HG03342 (cell line): ENCODE data around the gene SPNS2.

Experiments
- ATAC-seq: cut with Tn5 transposase; IDR thresholded peaks from one replicate; pipeline ENCODE4 v1.9.1; 2021; ENCODE audit warnings: mild to moderate bottlenecking, moderate library complexity; ENCODE audit not compliant: unreplicated experiment

The SPNS2 gene

GRCh38 chr17:4536742-4537411 is 38.2 kb downstream of the SPNS2 start:
- ATAC-seq = no peak

GRCh38 chr17:4537451-4538235 is 39.0 kb downstream of the SPNS2 start:
- no peak for ATAC-seq

- ATAC-seq = no peak
Observed at GRCh38 chr17:4538236-4539002, 39.7 kb downstream of the SPNS2 start.

GRCh38 chr17:4539025-4539424 is 40.3 kb downstream of the SPNS2 start:
- no peak for ATAC-seq

DNA sequence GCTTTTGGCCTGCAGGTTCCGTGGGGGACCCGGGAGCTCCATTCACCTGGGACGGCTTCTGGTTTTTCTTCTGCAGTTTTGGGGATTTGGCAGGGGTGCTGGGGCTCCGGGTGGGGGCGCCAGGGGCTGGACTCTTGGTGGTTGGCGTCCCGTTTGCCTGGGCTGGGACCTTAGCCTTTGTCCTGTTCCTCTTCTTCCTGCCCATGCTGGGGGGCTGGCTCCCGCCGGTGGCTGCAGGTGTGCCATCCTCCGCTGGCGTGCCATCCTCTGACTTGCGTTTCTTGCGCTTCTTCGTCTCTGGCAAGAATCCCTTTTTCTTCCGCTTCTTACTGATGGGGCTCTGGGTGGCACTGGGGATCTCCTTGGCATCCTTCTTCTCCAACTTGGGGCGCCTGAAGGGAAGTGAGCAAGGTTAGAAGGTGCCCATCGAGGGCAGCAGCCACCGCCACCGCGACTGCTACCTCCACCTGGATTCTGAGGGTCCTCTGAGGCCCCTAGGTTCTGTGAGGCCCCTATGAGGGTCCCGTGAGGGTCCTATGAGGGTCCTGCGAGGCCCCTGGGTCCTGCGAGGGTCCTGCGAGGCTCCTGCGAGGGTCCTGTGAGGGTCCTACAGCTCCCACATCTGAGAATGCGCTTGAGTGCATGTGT is 41.0 kb downstream of the SPNS2 start:
- no peak for ATAC-seq

DNA sequence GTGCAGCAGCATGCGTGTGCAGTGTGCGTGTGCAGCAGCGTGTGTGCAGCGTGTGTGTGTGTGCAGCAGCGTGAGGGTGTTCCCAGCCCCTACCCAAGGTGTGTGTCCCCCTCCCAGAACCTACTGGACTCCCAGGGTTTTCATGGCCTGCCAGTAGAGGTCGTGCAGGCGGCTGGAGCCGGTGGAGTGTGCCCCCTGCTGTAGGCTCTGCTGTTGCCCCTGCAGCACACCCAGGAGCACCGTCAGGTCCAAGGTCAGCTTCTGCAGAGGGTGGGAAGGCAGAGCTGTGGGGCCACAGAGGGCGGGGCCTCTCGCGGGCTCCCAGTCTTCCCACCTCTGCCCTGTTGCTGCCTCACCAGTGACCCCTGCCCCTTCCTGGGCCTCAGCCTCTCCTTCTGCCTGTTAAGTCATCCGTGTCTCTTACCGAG is 41.6 kb downstream of the SPNS2 start:
- no peak for ATAC-seq

DNA sequence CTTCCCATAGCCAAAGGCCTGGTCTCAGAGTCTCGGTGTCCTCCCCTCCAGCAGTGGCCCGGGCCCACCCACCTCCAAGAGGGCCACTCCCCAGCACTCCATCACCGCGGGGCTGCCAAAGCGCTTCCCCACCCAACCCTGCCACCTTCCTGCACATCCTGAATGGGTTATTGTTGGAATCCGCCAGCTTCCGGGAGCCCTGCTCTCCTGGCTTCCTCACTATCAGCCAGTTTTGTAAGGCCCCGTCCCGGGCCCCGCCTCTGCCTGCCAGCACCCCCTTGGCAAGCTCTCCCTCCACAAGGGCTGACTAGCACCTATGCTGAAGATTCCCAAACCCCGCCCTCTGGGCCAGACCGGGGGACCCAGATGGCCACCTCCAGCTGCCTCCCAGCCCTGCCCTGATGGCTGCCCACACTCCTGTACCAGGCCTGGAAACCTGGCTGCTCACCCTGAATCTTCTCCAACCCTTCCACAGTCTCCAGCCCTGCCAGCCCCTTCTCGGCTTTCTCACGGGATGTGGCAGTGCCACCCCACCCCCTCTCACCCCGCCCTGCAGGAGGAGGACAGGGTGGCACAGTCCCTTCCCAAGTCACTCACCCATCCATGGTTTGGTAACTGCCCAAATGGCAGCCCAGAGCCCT is 42.1 kb downstream of the SPNS2 start:
- ATAC-seq = no peak

- ATAC-seq = no peak
Observed at GRCh38 chr17:4541328-4542002, 42.8 kb downstream of the SPNS2 start.

DNA sequence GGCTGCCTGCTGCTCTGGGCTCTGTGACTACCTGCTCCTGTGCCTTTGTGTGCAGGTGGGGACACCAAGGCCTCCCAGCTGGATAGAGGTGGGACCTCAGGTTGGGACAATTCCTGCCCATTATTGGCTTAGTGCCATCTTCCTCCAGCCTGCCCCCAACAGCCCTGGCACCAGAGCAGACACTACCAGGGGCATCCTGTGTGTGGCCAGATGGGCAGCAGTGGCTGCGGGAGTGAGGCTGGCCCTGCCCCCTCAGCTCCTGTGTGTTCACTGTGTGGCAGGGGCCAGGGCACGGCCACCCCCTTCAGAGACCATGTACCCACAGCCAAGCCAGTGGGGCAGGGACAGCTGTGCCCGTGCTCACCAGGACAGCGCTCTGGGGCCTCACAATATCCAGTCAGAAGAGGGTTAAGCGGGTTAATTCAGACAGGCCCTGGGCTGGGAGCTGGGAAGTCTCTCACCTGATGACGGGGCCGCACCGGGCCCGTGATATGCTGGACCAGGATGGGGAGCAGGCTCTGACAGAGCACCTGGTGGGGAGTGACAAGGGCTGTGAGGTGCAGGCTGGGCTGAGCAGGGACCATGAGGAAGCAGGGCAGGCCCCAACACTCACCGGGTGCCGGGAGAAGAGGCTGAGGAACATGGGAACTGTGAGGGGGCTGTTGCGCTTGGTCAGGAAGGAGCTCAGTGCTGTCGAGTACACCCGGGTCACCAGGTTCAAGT is 43.5 kb downstream of the SPNS2 start:
- no peak for ATAC-seq

- ATAC-seq = no peak
Observed at GRCh38 chr17:4542726-4543191, 44.1 kb downstream of the SPNS2 start.

GRCh38 chr17:4543557-4544026 is 44.9 kb downstream of the SPNS2 start:
- no peak for ATAC-seq

DNA sequence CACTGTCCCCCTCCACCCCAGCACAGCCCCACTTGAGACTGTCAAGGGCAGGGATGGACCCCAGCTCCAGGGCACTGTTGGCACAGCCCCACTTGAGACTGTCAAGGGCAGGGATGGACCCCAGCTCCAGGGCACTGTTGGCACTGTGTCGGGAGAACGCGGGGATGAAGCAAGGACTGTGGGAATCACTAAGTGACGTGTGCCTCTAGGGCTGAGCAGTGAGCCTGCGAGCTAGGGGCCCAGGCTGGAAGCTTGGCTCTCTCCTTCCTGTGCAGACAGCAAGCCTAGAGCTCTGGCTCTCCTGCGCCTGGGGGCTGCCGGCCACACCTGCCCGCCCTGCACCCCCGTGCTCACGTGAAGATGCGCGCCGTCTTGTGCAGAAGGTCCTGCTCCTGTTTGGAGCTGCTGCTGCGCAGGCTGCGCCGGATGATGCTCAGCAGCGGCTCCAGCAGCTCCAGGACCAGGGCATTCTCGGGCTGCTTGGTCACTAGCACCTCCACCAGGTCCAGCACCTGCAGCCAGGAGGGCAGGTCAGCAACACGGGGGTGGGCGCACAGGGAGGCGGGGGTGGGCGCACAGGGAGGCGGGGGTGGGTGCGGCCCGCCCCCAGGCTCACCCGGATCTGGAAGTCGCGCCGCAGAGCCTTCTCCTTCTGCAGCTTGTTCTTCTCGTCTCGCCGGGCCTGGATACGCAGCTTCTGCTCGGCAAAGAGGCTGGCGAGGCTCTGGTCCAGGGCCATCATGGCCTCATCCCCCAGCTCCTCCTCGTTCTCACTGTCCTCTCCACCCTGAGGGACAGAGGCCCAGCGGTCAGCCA is 45.7 kb downstream of the SPNS2 start:
- ATAC-seq = no peak

- ATAC-seq = no peak
Observed at GRCh38 chr17:4544951-4545216, 46.2 kb downstream of the SPNS2 start.

GRCh38 chr17:4545217-4545951 is 46.7 kb downstream of the SPNS2 start:
- no peak for ATAC-seq

GRCh38 chr17:4547118-4547906 is 48.6 kb downstream of the SPNS2 start:
- ATAC-seq = no peak

DNA sequence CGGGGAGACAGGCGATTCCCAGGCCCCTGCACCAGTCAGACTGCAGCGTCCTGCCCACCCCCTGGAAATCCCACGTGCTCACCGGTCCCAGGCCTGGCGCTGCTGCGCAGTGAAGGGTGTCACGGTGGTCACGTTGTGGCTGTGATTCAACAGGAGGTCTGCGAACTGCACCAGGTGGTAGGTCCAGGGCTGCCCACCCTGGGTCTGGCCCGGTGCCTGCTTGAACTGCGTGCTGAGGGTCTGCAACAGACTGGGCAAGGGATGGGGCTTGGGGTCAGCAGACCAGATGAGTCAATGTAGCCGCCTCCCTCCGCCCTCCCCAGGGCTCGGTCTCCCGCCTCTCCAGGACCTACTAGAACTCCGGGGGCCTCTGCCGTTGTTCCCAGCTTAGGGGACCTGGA is 49.4 kb downstream of the SPNS2 start:
- ATAC-seq = no peak
